ENCODE data around the gene RFX3. TPM values are rescaled to one million over a fixed set of nuclear protein-coding genes. Genes with fewer than 3 reads are reported as not detected.

Gene RFX3
- total RNA-seq, 1 donor from 2014 or later: 18.5 TPM

DNA sequence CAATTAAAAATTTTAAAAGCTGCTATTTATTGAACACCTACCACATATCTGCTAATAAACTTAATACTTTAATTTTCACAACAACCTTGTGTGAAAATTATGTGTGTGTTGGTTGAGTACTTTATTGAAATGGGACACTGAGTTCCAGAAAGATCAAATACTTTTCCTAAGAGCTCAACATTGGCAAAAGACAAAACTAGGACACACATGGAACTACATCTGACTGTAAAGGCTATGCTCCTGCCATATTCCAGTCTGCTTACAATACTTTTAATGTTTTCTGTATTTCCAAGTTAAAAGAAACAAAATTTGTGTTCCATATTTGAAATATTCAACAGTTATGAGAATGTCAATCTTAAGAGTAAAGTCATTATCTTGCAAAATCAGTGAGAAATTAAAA is 111.8 kb downstream of the RFX3 start:
- H3K4me3 Mint-ChIP-seq (ENCODE audit: unreplicated experiment): no peak overlapping the region
- DNase-seq (ENCODE audit: low spot score): no peak
- H3K27ac Mint-ChIP-seq (ENCODE audit: unreplicated experiment): no peak overlapping the region
- H3K4me1 Mint-ChIP-seq (ENCODE audit: unreplicated experiment): no peaks in the 10 kb centered on the region
- H3K36me3 Mint-ChIP-seq (ENCODE audit: low read depth, unreplicated experiment): no peaks in the 10 kb centered on the region
- H3K27me3 Mint-ChIP-seq (ENCODE audit: unreplicated experiment): no peaks in the 10 kb centered on the region
- TF ChIP-seq, protein P1, sequence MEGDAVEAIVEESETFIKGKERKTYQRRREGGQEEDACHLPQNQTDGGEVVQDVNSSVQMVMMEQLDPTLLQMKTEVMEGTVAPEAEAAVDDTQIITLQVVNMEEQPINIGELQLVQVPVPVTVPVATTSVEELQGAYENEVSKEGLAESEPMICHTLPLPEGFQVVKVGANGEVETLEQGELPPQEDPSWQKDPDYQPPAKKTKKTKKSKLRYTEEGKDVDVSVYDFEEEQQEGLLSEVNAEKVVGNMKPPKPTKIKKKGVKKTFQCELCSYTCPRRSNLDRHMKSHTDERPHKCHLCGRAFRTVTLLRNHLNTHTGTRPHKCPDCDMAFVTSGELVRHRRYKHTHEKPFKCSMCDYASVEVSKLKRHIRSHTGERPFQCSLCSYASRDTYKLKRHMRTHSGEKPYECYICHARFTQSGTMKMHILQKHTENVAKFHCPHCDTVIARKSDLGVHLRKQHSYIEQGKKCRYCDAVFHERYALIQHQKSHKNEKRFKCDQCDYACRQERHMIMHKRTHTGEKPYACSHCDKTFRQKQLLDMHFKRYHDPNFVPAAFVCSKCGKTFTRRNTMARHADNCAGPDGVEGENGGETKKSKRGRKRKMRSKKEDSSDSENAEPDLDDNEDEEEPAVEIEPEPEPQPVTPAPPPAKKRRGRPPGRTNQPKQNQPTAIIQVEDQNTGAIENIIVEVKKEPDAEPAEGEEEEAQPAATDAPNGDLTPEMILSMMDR (IDR thresholded peaks at IDR 0.05; ENCODE audit: unreplicated experiment): no peak
- no peaks in the 10 kb centered on the region for H3K9me3 Mint-ChIP-seq (ENCODE audit: unreplicated experiment)

DNA sequence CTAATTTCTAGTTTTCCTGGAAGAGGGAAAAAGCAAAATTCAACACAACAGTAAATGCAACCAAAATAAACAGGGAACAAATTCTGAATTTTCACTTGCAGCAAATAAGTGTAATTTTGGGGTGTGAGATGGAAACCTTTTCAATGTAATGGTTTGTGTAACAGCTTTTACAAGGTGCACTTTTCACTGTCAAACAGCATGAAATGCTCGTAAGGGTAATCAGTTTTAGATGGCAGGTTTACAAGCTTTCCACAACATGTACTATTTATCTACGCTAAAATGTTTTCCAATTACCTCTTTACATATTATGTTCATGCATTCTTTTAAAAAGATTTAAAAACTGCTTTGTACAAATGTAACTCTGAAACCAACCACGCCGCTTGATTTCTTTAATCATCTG is 115.3 kb downstream of the RFX3 start:
- Mint-ChIP-seq H3K9me3 (ENCODE audit: unreplicated experiment) (no peaks in the 10 kb centered on the region), H3K36me3 (ENCODE audit: low read depth, unreplicated experiment) (no peaks in the 10 kb centered on the region), H3K4me3 (ENCODE audit: unreplicated experiment) (no peak overlapping the region), H3K27ac (ENCODE audit: unreplicated experiment) (no peak overlapping the region), H3K27me3 (ENCODE audit: unreplicated experiment) (no peaks in the 10 kb centered on the region), H3K4me1 (ENCODE audit: unreplicated experiment) (no peaks in the 10 kb centered on the region)
- no peak for DNase-seq (ENCODE audit: low spot score)
- TF ChIP-seq, protein P1 (IDR thresholded peaks at IDR 0.05; ENCODE audit: unreplicated experiment): no peak

DNA sequence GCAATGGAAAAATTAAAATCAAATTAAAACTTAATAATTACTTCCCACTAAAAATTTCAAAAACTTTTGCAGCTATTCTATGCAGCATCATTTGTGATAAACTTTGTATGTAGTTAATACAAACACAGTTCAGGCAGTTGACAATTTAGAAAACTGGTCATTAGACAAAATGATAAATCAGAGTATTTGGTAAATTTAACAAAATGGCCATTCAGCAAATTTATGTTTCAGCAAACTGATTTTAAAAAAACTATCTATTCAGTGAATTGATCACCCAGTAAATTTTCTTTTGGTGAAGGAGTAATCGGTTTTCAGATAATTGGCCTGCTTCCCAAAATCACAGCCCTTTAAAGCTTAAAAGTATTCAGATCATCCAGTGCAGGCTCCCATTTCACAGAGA is 116.3 kb downstream of the RFX3 start:
- no peaks in the 10 kb centered on the region for H3K27me3 Mint-ChIP-seq (ENCODE audit: unreplicated experiment)
- no peak overlapping the region for H3K27ac Mint-ChIP-seq (ENCODE audit: unreplicated experiment)
- TF ChIP-seq, protein P1 (IDR thresholded peaks at IDR 0.05; ENCODE audit: unreplicated experiment): no peak
- no peaks in the 10 kb centered on the region for H3K4me1 Mint-ChIP-seq (ENCODE audit: unreplicated experiment)
- DNase-seq (ENCODE audit: low spot score): no peak
- no peaks in the 10 kb centered on the region for H3K9me3 Mint-ChIP-seq (ENCODE audit: unreplicated experiment)
- H3K4me3 Mint-ChIP-seq (ENCODE audit: unreplicated experiment): no peak overlapping the region
- no peaks in the 10 kb centered on the region for H3K36me3 Mint-ChIP-seq (ENCODE audit: low read depth, unreplicated experiment)

DNA sequence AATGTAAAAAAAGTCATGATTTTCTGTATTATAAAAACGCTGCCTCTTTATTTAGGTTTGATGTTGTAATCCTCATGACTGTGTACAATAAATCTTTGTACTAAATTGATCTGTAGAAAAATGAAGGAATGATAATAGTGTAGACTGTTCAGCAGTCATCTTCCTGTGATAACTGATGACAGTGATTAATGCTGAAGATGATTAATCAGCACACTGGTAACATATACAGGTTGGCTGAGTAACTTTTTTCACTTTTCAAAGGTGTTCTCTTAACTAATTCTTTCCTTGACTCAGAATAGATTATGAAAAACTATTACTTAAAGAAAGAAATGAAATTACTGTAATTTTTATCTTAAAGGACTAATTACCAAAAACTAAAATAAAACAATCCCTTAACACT is 122.5 kb downstream of the RFX3 start:
- TF ChIP-seq, protein P1 (IDR thresholded peaks at IDR 0.05; ENCODE audit: unreplicated experiment): no peak
- no peak for DNase-seq (ENCODE audit: low spot score)
- H3K9me3 Mint-ChIP-seq (ENCODE audit: unreplicated experiment): no peaks in the 10 kb centered on the region
- H3K4me3 Mint-ChIP-seq (ENCODE audit: unreplicated experiment): no peak overlapping the region
- H3K27ac Mint-ChIP-seq (ENCODE audit: unreplicated experiment): no peak overlapping the region
- H3K36me3 Mint-ChIP-seq (ENCODE audit: low read depth, unreplicated experiment): no peaks in the 10 kb centered on the region
- no peaks in the 10 kb centered on the region for H3K4me1 Mint-ChIP-seq (ENCODE audit: unreplicated experiment)
- H3K27me3 Mint-ChIP-seq (ENCODE audit: unreplicated experiment): no peaks in the 10 kb centered on the region

DNA sequence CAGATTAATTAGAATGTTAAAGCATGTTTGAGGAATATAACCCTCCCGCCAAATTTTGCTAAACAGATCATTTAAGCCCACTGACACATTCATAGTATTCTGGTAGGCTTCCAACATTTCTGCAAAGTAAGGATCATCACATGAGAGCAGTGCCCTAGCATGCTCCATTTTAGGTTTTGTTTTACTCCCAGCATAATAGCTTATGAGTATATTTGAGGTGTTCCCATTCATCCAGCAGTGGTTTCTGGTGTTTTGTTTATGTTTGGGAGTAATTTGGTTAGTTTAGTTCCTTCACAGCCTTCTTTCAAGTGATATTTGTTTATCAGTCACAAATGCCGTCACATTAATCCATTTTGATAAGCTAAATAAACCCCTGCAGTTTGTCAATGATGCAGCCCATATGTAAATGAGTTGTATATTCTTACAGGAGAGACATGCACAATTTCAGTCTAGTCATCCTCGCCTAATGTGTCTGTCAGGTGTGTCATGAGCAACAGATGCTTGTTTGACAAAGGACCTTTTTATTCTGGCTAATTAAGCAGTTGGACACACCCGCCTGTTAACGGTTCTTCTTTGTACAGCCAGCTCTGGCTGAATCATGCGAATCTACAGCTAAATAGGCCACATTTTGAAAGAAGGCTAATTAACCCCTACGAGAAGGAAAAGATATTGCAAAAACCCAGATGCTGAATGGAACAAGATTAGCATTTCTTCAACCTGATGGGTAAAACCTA is 124.4 kb downstream of the RFX3 start:
- no peak for DNase-seq (ENCODE audit: low spot score)
- no peaks in the 10 kb centered on the region for H3K36me3 Mint-ChIP-seq (ENCODE audit: low read depth, unreplicated experiment)
- no peak overlapping the region for H3K4me3 Mint-ChIP-seq (ENCODE audit: unreplicated experiment)
- TF ChIP-seq, protein P1 (IDR thresholded peaks at IDR 0.05; ENCODE audit: unreplicated experiment): no peak
- H3K27ac Mint-ChIP-seq (ENCODE audit: unreplicated experiment): no peak overlapping the region
- peaks cover 5% of the 10 kb centered on the region for H3K4me1 Mint-ChIP-seq (ENCODE audit: unreplicated experiment)
- no peaks in the 10 kb centered on the region for H3K27me3 Mint-ChIP-seq (ENCODE audit: unreplicated experiment)
- no peaks in the 10 kb centered on the region for H3K9me3 Mint-ChIP-seq (ENCODE audit: unreplicated experiment)
